ENCODE measurements around the gene GALNT2. TPM values are rescaled to one million over a fixed set of nuclear protein-coding genes. Genes with fewer than 3 reads are reported as not detected.

GALNT2 gene
- total RNA-seq, 1 experiment from 2014 or later: 42.8 TPM

- no peak for DNase-seq (ENCODE audit: low spot score)
- in situ Hi-C loops (cut with HindIII; ENCODE audit: low sequenced_read_pairs): no loop called here
Observed at GRCh38 chr1:230189341-230189740, 122.3 kb downstream of the GALNT2 start.

DNA sequence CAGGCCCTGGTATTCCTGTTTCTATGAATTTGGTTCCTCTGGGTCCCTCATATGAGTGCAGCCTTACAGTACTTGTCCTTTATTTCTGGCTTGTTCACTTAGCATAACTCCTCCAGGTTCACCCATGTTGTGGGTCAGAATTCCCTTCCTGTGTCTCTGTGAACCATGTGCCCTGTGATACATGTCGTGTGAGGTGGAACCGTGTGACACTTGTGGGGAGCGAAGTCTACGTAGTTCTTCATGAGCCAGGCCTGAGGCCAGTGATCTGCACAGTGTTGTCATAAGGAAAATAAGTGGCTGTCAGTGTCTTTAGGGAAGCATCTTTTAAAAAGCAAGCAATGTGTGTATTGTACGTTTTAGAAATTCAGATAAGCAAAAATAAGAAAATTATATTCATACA lies 122.8 kb downstream of the GALNT2 start:
- in situ Hi-C loops (cut with HindIII; ENCODE audit: low sequenced_read_pairs): no loop called here
- no peak for DNase-seq (ENCODE audit: low spot score)

- DNase-seq (ENCODE audit: low spot score): no peak
- in situ Hi-C loops (cut with HindIII; ENCODE audit: low sequenced_read_pairs): no loop called here
Observed at GRCh38 chr1:230191079-230191804, 124.2 kb downstream of the GALNT2 start.

DNA sequence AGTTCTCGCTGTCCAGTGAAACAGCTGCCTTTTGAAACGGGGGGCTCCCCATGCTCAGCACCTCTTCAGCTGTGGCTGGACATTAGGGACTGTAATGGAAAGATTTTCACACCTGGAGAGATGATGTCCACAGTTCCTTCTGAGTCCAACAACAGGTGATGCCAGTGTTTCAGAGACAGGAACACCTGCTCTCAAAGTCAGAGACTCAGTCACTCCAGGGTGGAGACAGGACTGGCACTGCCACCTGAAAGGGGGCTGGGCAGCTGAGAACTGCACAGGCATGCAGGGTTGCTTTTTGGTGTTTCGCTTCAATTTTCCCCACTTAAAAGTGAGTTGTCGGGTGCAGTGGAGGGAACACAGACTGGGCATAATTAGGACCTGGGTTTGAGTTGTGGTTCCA lies 124.8 kb downstream of the GALNT2 start:
- DNase-seq (ENCODE audit: low spot score): no peak
- in situ Hi-C loops (cut with HindIII; ENCODE audit: low sequenced_read_pairs): no loop called here

DNA sequence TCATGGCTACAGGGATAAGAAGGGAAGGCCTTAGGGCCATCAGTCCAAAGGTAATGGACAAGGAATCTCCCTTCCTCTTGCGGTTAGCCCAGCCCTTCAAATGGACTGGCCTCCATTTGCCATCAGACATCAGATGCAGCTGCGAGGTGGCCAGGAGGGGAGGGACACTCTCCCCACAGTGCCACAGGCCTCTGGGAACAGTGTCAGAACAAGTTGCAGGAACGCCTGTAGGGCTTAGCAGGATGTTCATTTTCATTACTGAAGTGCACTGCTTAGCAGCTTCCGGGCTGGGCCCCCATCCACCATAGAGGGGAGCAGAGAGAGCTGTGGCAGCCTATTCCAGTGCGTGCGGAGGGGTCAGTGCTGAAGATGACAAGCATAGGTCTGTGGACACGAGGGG lies 127.5 kb downstream of the GALNT2 start:
- no peak for DNase-seq (ENCODE audit: low spot score)
- in situ Hi-C loops (cut with HindIII; ENCODE audit: low sequenced_read_pairs): no loop called here

- no peak for DNase-seq (ENCODE audit: low spot score)
- in situ Hi-C loops (cut with HindIII; ENCODE audit: low sequenced_read_pairs): no loop called here
Observed at GRCh38 chr1:230195199-230195598, 128.2 kb downstream of the GALNT2 start.

DNA sequence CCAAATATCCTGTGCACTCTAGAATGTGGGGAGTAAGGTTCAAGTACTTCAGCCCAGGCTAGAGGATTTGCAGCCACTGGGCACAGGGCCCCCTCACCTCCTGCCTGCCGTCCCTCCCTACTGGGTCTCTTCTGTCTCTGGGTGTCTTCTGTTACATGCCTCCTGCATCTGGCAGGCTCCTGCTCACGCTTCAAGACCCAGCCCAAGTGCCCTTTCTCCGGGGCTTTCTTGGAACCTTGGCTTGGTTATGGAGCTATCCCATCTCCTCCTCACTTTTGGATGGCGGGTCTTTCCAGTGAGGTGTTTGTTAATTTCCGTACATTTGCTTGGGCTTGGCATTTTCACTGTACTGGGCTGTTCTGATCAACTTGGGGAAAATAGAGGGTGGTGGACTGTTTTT lies 129.0 kb downstream of the GALNT2 start:
- no peak for DNase-seq (ENCODE audit: low spot score)
- in situ Hi-C loops (cut with HindIII; ENCODE audit: low sequenced_read_pairs): no loop called here

GRCh38 chr1:230197644-230198567 lies 130.9 kb downstream of the GALNT2 start:
- no peak for DNase-seq (ENCODE audit: low spot score)
- in situ Hi-C loops (cut with HindIII; ENCODE audit: low sequenced_read_pairs): no loop called here

GRCh38 chr1:230199034-230199433 lies 132.0 kb downstream of the GALNT2 start:
- in situ Hi-C loops (cut with HindIII; ENCODE audit: low sequenced_read_pairs): no loop called here
- no peak for DNase-seq (ENCODE audit: low spot score)

DNA sequence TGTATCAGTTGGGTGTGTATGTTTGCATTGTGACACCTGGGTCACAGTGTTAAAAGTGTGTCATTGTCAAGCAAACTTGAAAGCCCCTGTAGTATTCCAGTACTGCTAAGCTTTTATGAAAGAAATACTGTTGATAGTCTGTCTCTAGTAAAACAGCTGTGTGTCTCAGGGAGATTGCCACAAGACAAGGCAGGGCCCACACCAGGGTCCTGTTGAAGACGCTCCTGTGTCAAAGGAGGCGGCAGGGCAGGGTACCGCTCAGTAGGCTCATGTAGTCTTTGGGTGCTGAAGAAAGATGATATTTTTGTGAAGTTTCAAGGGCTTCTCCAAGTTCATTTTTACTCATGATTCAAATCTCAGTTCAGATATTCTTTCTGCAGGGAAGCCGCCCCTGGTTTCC lies 132.5 kb downstream of the GALNT2 start:
- no peak for DNase-seq (ENCODE audit: low spot score)
- in situ Hi-C loops (cut with HindIII; ENCODE audit: low sequenced_read_pairs): no loop called here

DNA sequence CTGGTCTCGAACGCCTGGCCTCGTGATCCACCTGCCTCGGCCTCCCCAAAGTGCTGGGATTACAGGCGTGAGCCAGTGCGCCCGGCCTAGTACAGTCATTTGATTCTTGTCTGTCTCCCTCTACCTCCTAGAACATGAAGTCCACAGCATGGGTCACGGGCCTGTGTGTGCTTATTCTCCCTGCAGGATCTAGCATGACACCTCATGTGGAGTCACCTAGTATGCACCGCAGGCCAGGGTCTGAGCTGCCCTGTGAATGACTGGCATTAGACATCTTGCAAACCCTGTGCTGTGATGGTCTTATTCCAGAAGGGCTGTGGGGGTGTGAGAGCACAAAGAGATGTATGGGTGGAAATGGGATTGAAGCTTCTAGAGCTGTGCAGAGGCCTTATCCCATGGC lies 133.2 kb downstream of the GALNT2 start:
- DNase-seq (ENCODE audit: low spot score): no peak
- in situ Hi-C loops (cut with HindIII; ENCODE audit: low sequenced_read_pairs): no loop called here

DNA sequence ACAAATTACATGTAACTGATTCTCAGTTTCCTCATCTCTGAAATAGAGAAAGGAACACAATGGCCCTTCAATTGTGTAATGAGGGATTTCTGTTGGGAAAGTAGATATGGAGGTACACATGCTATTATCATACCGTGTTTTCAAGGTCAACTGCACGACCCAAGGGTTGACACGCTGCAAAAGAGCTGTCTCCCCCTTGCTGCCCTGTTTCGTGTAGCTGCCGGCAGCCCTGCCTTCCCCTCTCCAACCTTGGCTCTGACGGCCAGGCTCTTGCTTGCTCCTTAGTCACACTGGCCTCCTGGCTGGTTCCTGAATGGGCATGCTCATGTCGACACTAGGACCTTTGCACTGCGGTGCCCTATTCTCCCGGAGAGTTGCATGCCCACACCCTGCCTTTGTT lies 134.4 kb downstream of the GALNT2 start:
- in situ Hi-C loops (cut with HindIII; ENCODE audit: low sequenced_read_pairs): no loop called here
- no peak for DNase-seq (ENCODE audit: low spot score)

DNA sequence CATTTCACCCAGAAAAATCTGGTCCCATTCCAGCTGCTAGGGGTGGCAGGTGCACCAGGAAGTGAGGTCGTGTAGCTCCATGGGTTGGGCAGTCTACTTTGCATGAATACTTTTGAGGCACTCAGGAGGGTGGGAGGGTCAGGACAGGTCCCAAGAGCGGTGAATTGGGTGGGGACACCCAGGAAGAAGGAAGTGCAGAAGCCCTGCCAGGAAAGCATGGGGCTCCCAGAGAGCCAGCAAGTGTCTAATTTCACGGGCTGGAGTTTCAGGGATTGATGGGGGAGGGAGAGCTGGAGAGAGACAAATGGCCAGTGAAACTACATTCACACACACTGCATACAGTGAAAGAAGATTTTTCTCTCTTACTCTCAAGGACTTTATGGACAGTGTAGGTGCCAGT lies 137.8 kb downstream of the GALNT2 start:
- in situ Hi-C loops (cut with HindIII; ENCODE audit: low sequenced_read_pairs): no loop called here
- no peak for DNase-seq (ENCODE audit: low spot score)

GRCh38 chr1:230205719-230206198 lies 138.7 kb downstream of the GALNT2 start:
- in situ Hi-C loops (cut with HindIII; ENCODE audit: low sequenced_read_pairs): no loop called here
- DNase-seq (ENCODE audit: low spot score): no peak

GRCh38 chr1:230206207-230206606 lies 139.2 kb downstream of the GALNT2 start:
- in situ Hi-C loops (cut with HindIII; ENCODE audit: low sequenced_read_pairs): no loop called here
- no peak for DNase-seq (ENCODE audit: low spot score)

DNA sequence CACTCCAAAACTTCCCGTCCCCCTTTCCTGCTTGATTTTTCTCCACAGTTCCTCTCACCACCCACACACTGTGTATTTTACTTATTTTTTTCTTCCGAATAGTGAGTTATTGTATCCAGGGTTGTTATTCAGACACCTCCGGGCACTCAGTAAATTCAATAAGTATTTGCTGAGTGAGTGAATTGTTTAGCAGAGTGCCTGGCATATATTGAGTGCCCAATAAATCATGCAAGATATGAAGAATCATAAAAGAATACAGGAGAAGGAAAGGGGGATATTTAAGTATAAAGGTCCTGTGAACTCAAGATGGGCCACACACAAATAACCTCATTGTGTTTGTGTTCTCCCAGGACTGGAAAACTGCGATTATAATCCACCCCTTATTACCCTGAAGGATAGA lies 139.9 kb downstream of the GALNT2 start:
- in situ Hi-C loops (cut with HindIII; ENCODE audit: low sequenced_read_pairs): no loop called here
- DNase-seq (ENCODE audit: low spot score): no peak

DNA sequence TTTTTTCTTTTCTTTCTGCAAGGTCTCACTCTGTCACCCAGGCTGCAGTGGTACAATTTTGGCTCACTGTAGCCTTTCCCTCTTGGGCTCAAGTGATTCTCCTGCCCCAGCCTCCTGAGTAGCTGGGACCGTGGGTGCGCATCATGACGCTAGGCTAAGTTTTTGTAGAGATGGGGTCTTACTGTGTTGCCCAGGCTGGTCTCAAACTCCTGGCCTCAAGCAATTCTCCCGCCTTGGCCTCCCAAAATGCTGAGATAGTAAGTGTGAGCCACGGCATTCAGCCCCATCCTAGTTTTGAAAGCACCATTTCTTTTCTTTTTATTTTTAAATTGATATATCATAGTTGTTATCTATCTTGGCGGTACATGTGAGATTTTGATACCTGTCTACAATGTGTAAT lies 140.6 kb downstream of the GALNT2 start:
- DNase-seq (ENCODE audit: low spot score): no peak
- in situ Hi-C loops (cut with HindIII; ENCODE audit: low sequenced_read_pairs): no loop called here

GRCh38 chr1:230208619-230209261 lies 141.7 kb downstream of the GALNT2 start:
- no peak for DNase-seq (ENCODE audit: low spot score)
- in situ Hi-C loops (cut with HindIII; ENCODE audit: low sequenced_read_pairs): no loop called here

GRCh38 chr1:230210326-230210980 lies 143.4 kb downstream of the GALNT2 start:
- in situ Hi-C loops (cut with HindIII; ENCODE audit: low sequenced_read_pairs): no loop called here
- no peak for DNase-seq (ENCODE audit: low spot score)

GRCh38 chr1:230210981-230211336 lies 143.9 kb downstream of the GALNT2 start:
- DNase-seq (ENCODE audit: low spot score): no peak
- in situ Hi-C loops (cut with HindIII; ENCODE audit: low sequenced_read_pairs): no loop called here

Measured in G401 (cell line).